ENCODE measurements around the gene HTR1E.
A peak's percentile ranks its signal among the peaks of the same experiment; 100 is the strongest.
"Not testable (repeated sequence)": the region's sequence is repeated elsewhere in the genome, so short reads cannot be mapped to it uniquely, and the experiment has no call there.

Gene HTR1E, protein sequence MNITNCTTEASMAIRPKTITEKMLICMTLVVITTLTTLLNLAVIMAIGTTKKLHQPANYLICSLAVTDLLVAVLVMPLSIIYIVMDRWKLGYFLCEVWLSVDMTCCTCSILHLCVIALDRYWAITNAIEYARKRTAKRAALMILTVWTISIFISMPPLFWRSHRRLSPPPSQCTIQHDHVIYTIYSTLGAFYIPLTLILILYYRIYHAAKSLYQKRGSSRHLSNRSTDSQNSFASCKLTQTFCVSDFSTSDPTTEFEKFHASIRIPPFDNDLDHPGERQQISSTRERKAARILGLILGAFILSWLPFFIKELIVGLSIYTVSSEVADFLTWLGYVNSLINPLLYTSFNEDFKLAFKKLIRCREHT

DNA sequence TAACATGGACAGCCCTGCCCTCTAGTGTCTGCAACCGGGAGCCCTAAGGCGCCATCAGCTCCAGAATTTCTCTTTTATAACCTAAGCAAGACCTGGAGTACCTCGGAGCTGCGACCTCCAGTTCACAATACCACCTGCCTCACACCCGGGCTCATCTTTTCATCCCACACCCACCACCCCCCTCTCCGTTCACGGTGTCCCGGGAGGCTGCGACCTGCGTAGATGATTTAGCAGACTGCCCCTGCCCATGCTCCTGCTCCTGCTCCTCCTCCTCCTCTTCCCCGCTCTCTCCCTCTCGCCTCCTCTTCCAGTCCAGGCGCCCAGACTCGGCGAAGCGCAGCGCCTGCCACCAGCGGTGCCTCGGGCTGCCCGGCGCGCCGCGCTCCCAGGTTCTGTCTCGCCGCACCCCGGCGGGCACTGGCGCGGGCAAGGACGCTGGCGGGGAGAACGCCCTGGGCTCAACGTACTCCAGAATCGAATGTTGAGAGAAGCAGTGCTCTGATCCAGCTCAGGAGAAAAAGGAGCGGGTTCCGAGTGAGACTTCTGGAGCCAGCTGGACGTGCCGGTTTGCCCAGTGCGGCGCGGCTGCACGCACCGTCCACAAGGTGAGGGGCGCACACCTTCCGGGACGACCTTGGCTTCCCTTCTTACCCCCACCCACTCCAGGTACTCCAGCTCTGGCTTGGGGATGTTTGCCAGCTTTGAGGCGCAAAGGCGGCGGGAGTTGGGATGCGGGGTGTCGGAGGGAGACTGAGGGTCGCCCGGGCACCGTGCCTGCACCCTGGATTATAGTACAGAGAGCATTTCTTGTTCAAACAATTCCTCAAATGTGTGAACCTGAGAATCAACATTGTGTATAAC, at the start of gene HTR1E:
Gene HTR1E (plus strand): TSS at position 310 of the 861 bp plus-strand sequence. CDS start 77,807 bp downstream, outside the sequence.
- H3K4me3 ChIP-seq (replicated peaks in 1 of 2; ENCODE audit: low read depth in 2 of 2, low read length in 2 of 2) = peak within 1 kb of the TSS; percentile 8 to 30
- TF ChIP-seq, protein P1, sequence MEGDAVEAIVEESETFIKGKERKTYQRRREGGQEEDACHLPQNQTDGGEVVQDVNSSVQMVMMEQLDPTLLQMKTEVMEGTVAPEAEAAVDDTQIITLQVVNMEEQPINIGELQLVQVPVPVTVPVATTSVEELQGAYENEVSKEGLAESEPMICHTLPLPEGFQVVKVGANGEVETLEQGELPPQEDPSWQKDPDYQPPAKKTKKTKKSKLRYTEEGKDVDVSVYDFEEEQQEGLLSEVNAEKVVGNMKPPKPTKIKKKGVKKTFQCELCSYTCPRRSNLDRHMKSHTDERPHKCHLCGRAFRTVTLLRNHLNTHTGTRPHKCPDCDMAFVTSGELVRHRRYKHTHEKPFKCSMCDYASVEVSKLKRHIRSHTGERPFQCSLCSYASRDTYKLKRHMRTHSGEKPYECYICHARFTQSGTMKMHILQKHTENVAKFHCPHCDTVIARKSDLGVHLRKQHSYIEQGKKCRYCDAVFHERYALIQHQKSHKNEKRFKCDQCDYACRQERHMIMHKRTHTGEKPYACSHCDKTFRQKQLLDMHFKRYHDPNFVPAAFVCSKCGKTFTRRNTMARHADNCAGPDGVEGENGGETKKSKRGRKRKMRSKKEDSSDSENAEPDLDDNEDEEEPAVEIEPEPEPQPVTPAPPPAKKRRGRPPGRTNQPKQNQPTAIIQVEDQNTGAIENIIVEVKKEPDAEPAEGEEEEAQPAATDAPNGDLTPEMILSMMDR (IDR thresholded peaks at IDR 0.05; ENCODE audit: low read depth, low read length) = peak; percentile 60
- peak; percentile 19 to 43 for DNase-seq (ENCODE audit: low read depth in 2 of 2)

DNA sequence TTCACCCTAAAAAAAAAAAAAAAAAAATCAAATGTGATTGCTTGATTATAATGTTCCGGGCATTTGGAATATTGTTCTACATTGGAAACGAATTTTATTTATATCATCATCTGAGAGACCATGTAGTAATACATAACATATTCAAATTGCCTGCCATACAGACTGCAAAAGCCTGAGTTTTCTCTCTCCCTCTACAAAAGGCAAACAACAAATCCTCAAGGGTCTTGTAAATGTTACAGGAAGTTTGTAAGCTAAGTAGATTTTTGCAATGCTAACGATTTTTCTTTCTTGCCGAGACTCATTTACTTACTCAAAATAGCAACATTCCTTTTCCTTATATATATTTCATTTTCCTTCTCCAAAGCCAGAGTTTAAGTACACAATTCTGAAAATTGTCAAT, 49.0 kb upstream of the HTR1E start:
- DNase-seq (ENCODE audit: low read depth in 2 of 2) = no peak
- TF ChIP-seq, protein P1 (IDR thresholded peaks at IDR 0.05; ENCODE audit: low read depth, low read length) = no peak
- H3K4me3 ChIP-seq (replicated peaks in 1 of 2; ENCODE audit: low read depth in 2 of 2, low read length in 2 of 2) = no peak overlapping the region

DNA sequence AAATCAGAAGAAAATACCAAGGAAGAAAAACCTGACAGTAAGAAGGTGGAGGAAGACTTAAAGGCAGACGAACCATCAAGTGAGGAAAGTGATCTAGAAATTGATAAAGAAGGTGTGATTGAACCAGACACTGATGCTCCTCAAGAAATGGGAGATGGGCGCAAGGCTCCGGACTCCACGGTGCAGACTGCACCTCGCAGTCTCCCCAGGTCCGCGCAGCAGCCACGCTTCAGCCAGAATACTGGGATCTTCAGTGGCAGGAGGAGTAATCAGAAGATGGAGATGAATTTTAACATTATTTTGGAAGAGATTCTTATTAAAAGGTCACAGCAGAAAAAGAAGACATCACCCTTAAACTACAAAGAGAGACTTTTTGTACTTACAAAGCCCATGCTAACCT, 40.1 kb upstream of the HTR1E start:
- not testable (repeated sequence) for DNase-seq (ENCODE audit: low read depth in 2 of 2); H3K4me3 ChIP-seq (replicated peaks in 1 of 2; ENCODE audit: low read depth in 2 of 2, low read length in 2 of 2)

DNA sequence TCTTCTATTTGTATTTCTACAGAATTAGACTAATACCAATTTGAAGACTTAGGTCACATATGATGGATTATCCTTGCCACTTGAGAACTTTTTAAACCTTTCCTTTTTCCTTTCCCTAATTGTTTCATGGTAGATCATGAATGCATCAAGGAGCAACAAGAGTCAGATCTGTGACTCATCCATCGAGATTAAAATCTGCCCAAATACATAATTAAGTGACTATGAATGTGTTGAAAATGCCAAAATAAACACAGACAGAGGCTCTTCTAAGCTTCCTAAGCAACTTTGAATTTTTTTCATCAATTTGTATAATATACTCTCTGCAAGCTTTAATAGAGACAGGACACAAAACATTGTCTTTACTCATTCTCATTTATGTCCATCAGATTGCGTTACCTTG, 23.5 kb upstream of the HTR1E start:
- H3K4me3 ChIP-seq (replicated peaks in 1 of 2; ENCODE audit: low read depth in 2 of 2, low read length in 2 of 2) = no peak overlapping the region
- TF ChIP-seq, protein P1 (IDR thresholded peaks at IDR 0.05; ENCODE audit: low read depth, low read length) = no peak
- DNase-seq (ENCODE audit: low read depth in 2 of 2) = no peak

DNA sequence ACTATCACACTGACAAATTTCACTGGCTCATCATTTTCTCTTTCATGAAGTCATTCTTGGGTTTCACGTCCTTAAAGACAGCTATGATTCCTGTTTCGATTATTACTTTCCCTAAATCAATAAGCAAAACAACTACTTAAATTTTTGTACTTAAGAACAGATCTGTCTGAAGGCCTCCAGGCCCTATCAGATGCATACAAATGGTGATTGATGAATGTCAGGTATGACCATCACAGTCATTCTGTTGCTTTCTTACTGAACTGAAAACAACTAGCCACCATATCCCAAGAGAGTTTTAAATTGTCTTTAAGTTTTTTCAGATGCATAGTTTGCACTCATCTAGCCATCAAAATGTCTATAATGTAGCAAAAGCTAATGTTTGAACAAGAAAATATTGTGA, 20.9 kb upstream of the HTR1E start:
- DNase-seq (ENCODE audit: low read depth in 2 of 2) = no peak
- H3K4me3 ChIP-seq (replicated peaks in 1 of 2; ENCODE audit: low read depth in 2 of 2, low read length in 2 of 2) = no peak overlapping the region
- TF ChIP-seq, protein P1 (IDR thresholded peaks at IDR 0.05; ENCODE audit: low read depth, low read length) = no peak

DNA sequence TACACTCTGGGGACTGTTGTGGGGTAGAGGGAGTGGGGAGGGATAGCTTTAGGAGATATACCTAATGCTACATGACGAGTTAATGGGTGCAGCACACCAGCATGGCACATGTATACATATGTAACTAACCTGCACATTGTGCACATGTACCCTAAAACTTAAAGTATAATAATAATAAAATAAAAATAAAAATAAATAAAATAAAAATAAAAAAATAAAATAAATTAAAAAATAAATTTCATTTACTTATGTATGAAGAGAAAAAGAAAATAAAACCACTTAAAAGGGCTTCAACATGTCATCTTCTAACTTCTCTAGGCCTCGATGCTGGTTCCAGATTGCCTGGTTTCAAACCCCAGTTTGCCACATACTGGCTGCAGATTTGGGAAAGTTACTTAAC, 10.2 kb upstream of the HTR1E start:
- not testable (repeated sequence) for H3K4me3 ChIP-seq (replicated peaks in 1 of 2; ENCODE audit: low read depth in 2 of 2, low read length in 2 of 2); DNase-seq (ENCODE audit: low read depth in 2 of 2)

DNA sequence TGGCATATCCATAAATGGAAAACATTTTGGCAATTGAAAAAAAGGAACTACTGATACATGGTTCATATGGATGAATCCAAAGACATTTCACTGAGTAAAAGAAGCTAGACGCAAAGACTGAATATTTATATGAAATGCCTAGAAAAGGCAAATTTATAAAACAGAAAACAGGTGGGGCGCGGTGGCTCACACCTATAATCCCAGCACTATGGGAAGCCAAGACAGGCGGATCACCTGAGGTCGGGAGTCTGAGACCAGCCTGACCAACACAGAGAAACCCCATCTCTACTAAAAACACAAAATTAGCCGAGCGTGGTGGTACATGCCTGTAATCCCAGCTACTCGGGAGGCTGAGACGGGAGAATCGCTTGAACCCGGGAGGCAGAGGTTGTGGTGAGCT, 9.5 kb upstream of the HTR1E start:
- DNase-seq (ENCODE audit: low read depth in 2 of 2); H3K4me3 ChIP-seq (replicated peaks in 1 of 2; ENCODE audit: low read depth in 2 of 2, low read length in 2 of 2): not testable (repeated sequence)

DNA sequence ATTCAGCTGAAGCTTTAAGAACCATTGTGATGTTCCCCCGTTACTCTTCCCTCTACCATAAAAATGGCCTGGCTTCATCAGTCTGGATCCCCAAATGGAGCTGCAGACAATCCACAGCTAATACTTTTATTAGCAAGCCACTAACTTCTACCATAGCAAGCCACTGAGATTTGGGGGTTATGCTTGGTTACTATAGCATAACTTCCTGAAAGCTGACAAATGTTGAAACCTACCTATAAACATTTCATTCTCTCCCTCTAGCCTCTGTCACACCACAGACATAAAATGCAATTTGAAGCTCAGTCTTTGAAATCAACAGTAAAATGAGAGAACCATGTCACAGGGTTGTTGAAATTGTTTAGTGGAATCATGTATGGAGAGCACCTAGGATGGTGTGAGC, 3.0 kb upstream of the HTR1E start:
- no peak for DNase-seq (ENCODE audit: low read depth in 2 of 2)
- no peak overlapping the region for H3K4me3 ChIP-seq (replicated peaks in 1 of 2; ENCODE audit: low read depth in 2 of 2, low read length in 2 of 2)
- TF ChIP-seq, protein P1 (IDR thresholded peaks at IDR 0.05; ENCODE audit: low read depth, low read length) = no peak
